Measurements from ENCODE around the gene GPAM.
"Not testable (repeated sequence)": the region's sequence is repeated elsewhere in the genome, so short reads cannot be mapped to it uniquely, and the experiment has no call there.

- not testable (repeated sequence) for TF ChIP-seq PATZ1 (CRISPR knock-in tag; IDR thresholded peaks at IDR 0.05; ENCODE audit: borderline replicate concordance); ZNF565 (CRISPR knock-in tag; conservative IDR thresholded peaks at IDR 0.05; ENCODE audit: low read depth); ISL1 (CRISPR knock-in tag; IDR thresholded peaks at IDR 0.05); ZFP30 (CRISPR knock-in tag; IDR thresholded peaks at IDR 0.05); POU6F1 (CRISPR knock-in tag; IDR thresholded peaks at IDR 0.05; ENCODE audit: borderline replicate concordance, low read depth); OSR1 (CRISPR knock-in tag; IDR thresholded peaks at IDR 0.05); TCF4 (CRISPR knock-in tag; IDR thresholded peaks at IDR 0.05; ENCODE audit: borderline replicate concordance); TOX (CRISPR knock-in tag; IDR thresholded peaks at IDR 0.05; ENCODE audit: borderline replicate concordance); ESRRG (CRISPR knock-in tag; IDR thresholded peaks at IDR 0.05); SNAI2 (CRISPR knock-in tag; IDR thresholded peaks at IDR 0.05); ARNTL (CRISPR knock-in tag; IDR thresholded peaks at IDR 0.05; ENCODE audit: borderline replicate concordance, low read depth); RARB (CRISPR knock-in tag; IDR thresholded peaks at IDR 0.05); CREB5 (CRISPR knock-in tag; IDR thresholded peaks at IDR 0.05; ENCODE audit: low read depth)
These were observed 45.0 kb upstream of the GPAM start for GRCh38 chr10:112228366-112229088.

All from SK-N-SH treated with all-trans-retinoic acid at 6 μM for 48 hours (cell line).